Astrocyte (in vitro differentiated cells and primary cell): Measurements from ENCODE around the gene TRMT1. TPM values are rescaled to one million over a fixed set of nuclear protein-coding genes. Genes with fewer than 3 reads are reported as not detected.
"Not testable (repeated sequence)": the region's sequence is repeated elsewhere in the genome, so short reads cannot be mapped to it uniquely, and the experiment has no call there.

Experiments
- DNase-seq: peaks from one replicate; pipeline ENCODE4 v3.0.0-alpha.2; 2010; ENCODE audit warnings: low read depth
- FAIRE-seq: peaks from 2 replicates; lab custom pipeline; 2011; peaks lifted over from hg19 to GRCh38; lab: Jason Lieb, UNC
- H2AFZ ChIP-seq: 2 replicates; pipeline ENCODE4 v1.6.0; 2012; ENCODE audit warnings: low read depth, low read length, inconsistent platforms
- H3K27ac ChIP-seq: 2 replicates; pipeline ENCODE4 v1.5.1; 2011; ENCODE audit warnings: low read depth, low read length, inconsistent platforms
- H3K27me3 ChIP-seq: 2 replicates; pipeline ENCODE4 v1.6.0; 2011; ENCODE audit warnings: low read length, inconsistent platforms; ENCODE audit not compliant: insufficient read depth
- H3K36me3 ChIP-seq: 2 replicates; pipeline ENCODE4 v1.5.1; 2011; ENCODE audit warnings: low read length, inconsistent platforms; ENCODE audit not compliant: insufficient read depth
- H3K4me1 ChIP-seq: 2 replicates; pipeline ENCODE4 v1.5.1; 2011; ENCODE audit warnings: low read length, inconsistent platforms; ENCODE audit not compliant: insufficient read depth
- H3K4me2 ChIP-seq: 2 replicates; pipeline ENCODE4 v1.6.0; 2012; ENCODE audit warnings: low read length, inconsistent platforms
- H3K4me3 ChIP-seq: 2 replicates; pipeline ENCODE4 v1.5.1; 2011; ENCODE audit warnings: low read depth, mild to moderate bottlenecking, low read length, inconsistent platforms; ENCODE audit not compliant: insufficient read depth
- H3K79me2 ChIP-seq: 2 replicates; pipeline ENCODE4 v1.6.0; 2012; ENCODE audit warnings: mild to moderate bottlenecking, low read length, inconsistent platforms; ENCODE audit not compliant: insufficient read depth
- H3K9ac ChIP-seq: 2 replicates; pipeline ENCODE4 v1.6.0; 2012; ENCODE audit warnings: mild to moderate bottlenecking, low read length, inconsistent platforms
- H3K9me3 ChIP-seq: 2 replicates; pipeline ENCODE4 v1.5.1; 2012; ENCODE audit warnings: low read depth, mild to moderate bottlenecking, low read length, inconsistent platforms; ENCODE audit not compliant: insufficient read depth
- H4K20me1 ChIP-seq: 2 replicates; pipeline ENCODE4 v1.6.0; 2012; ENCODE audit warnings: low read length, inconsistent platforms; ENCODE audit not compliant: insufficient read depth
- H3K27ac Mint-ChIP-seq: one replicate; pipeline ENCODE4 v1.8.0; 2021; ENCODE audit warnings: mild to moderate bottlenecking, mixed read lengths; ENCODE audit not compliant: unreplicated experiment
- H3K27me3 Mint-ChIP-seq: one replicate; pipeline ENCODE4 v1.8.0; 2021; ENCODE audit warnings: low read depth, mixed read lengths; ENCODE audit not compliant: unreplicated experiment
- H3K36me3 Mint-ChIP-seq: one replicate; pipeline ENCODE4 v1.8.0; 2021; ENCODE audit warnings: low read depth, mixed read lengths; ENCODE audit not compliant: unreplicated experiment
- H3K4me1 Mint-ChIP-seq: one replicate; pipeline ENCODE4 v1.8.0; 2021; ENCODE audit warnings: low read depth, mixed read lengths; ENCODE audit not compliant: unreplicated experiment
- H3K4me3 Mint-ChIP-seq: one replicate; pipeline ENCODE4 v1.8.0; 2021; ENCODE audit warnings: mild to moderate bottlenecking, moderate library complexity, mixed read lengths; ENCODE audit not compliant: unreplicated experiment
- H3K9me3 Mint-ChIP-seq: one replicate; pipeline ENCODE4 v1.8.0; 2021; ENCODE audit warnings: mild to moderate bottlenecking, mixed read lengths; ENCODE audit not compliant: unreplicated experiment
- EZH2 ChIP-seq: IDR thresholded peaks from 2 replicates; pipeline ENCODE4 v1.6.1; 2012; ENCODE audit warnings: mild to moderate bottlenecking, low read length, inconsistent platforms; ENCODE audit not compliant: insufficient read depth
- total RNA-seq: library from RNA; stranded (reverse); gene quantifications from 2 replicates; pipeline ENCODE4 v1.2.1, GENCODE V29; 2021
- TF ChIP-seq, protein P1 (sequence below): IDR thresholded peaks from 2 replicates; pipeline ENCODE4 v1.5.1; 2011; ENCODE audit warnings: low read depth, mild to moderate bottlenecking, inconsistent platforms, low read length, moderate library complexity; ENCODE audit not compliant: insufficient read depth

TRMT1 gene
- total RNA-seq, 1 donor from 2014 or later, result 43.3 TPM

DNA sequence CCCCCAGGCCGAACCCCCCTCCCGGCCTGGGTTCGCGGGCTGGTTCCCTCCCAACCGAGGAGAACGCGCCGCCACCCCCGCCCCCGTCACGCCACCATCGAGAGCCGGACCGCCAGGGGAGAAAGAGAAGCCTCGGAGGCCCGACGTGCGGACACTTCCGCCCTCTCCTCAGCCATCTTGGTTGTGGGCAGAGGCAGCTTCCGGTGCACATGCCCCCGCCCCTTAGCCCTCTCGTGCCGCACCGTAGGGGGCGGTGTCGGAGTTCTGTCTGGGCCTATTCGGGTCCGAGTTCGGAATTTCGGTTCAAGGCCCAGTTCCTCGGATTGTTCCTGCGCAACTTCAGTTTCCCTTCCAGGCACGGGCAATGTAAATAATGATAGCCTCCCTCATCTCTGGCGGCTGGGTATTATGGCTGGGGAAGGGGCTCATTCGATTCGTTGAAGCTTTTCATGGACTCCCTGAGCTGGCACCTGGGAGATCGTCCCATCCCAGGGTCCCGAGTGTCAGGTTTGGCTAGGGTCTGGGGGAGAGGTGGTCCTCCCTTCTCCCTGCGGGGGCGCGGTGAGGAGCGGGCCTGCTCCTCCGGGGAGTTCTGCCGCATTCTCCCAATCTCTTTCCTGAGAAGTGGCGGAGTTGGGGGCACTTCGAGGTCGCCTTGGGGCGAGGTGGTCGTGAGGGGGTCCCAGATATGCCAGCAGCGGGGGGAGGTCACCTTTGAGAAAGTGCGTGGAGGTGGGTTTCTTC is 33.8 kb upstream of the TRMT1 start, which contains the start of the genes IER2 and STX10:
Gene IER2 (plus strand): TSS at position 225 of the 744 bp plus-strand sequence. CDS start 2,776 bp downstream, outside the sequence.
Gene STX10 (minus strand): TSS at position 189 of the 744 bp plus-strand sequence. CDS start 202 bp downstream, outside the sequence.
- Histone ChIP-seq H3K79me2 (peaks cover 59% of the 10 kb centered on the region), H3K9ac (peak within 1 kb of the TSS; percentile 97), H3K4me3 (peak within 1 kb of the TSS; percentile 87), H3K4me1 (peaks cover 22% of the 10 kb centered on the region), H3K27ac (peak within 1 kb of the TSS; percentile 93), H3K36me3 (no peaks in the 10 kb centered on the region), H3K4me2 (peak within 1 kb of the TSS; percentile 97), H4K20me1 (peaks cover 30% of the 10 kb centered on the region), H2AFZ (peak within 1 kb of the TSS; percentile 61), H3K27me3 (no peaks in the 10 kb centered on the region), H3K9me3 (no peaks in the 10 kb centered on the region)
- H3K4me1 Mint-ChIP-seq, result peaks cover 5% of the 10 kb centered on the region
- DNase-seq, result peak; percentile 90
- peak within 1 kb of the TSS; percentile 99 for H3K27ac Mint-ChIP-seq
- H3K36me3 Mint-ChIP-seq, result peaks cover 15% of the 10 kb centered on the region
- no peaks in the 10 kb centered on the region for H3K9me3 Mint-ChIP-seq
- H3K27me3 Mint-ChIP-seq, result no peaks in the 10 kb centered on the region
- peak within 1 kb of the TSS; percentile 97 for H3K4me3 Mint-ChIP-seq
- FAIRE-seq, result no peak
- TF ChIP-seq EZH2, result no peak
- TF ChIP-seq, protein P1, sequence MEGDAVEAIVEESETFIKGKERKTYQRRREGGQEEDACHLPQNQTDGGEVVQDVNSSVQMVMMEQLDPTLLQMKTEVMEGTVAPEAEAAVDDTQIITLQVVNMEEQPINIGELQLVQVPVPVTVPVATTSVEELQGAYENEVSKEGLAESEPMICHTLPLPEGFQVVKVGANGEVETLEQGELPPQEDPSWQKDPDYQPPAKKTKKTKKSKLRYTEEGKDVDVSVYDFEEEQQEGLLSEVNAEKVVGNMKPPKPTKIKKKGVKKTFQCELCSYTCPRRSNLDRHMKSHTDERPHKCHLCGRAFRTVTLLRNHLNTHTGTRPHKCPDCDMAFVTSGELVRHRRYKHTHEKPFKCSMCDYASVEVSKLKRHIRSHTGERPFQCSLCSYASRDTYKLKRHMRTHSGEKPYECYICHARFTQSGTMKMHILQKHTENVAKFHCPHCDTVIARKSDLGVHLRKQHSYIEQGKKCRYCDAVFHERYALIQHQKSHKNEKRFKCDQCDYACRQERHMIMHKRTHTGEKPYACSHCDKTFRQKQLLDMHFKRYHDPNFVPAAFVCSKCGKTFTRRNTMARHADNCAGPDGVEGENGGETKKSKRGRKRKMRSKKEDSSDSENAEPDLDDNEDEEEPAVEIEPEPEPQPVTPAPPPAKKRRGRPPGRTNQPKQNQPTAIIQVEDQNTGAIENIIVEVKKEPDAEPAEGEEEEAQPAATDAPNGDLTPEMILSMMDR, result peak; percentile 13

DNA sequence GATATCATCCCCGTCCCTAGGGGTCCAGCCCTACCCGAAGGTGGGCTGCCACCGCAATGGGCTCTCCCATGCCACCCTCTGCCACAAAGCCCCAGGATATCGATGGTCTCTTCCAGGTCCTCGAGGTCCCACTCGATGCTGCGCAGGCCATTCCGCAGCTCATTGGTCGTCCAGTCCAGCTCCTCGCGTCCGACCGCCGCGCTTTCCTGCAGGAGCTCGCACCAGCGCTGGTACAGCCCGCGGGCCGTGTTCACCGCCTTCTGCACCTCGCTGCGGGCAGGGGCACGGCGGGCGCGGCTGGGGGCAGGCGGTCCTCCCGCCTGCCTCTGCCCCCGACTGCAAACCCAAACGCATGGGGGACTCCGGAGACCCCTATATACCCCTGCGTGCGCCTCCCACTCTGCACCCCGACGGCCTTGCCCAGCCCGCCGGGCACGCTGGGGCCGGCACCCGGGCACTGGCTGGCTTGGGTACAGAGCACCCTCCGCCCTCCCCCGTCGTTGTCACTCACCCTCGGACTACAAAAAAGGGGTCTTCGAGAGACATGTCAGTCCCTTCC is 33.2 kb upstream of the TRMT1 start:
- Mint-ChIP-seq H3K27ac (peak overlapping the region; percentile 99), H3K9me3 (no peaks in the 10 kb centered on the region), H3K4me3 (peak overlapping the region; percentile 97), H3K36me3 (peaks cover 15% of the 10 kb centered on the region), H3K4me1 (peaks cover 5% of the 10 kb centered on the region), H3K27me3 (no peaks in the 10 kb centered on the region)
- H2AFZ ChIP-seq, result peak overlapping the region; percentile 61
- H3K79me2 ChIP-seq, result peaks cover 53% of the 10 kb centered on the region
- TF ChIP-seq EZH2, result no peak
- TF ChIP-seq, protein P1, result no peak
- H3K4me1 ChIP-seq, result peaks cover 17% of the 10 kb centered on the region
- peak overlapping the region; percentile 93 for H3K27ac ChIP-seq
- H3K4me2 ChIP-seq, result peak overlapping the region; percentile 97
- H3K9ac ChIP-seq, result peak overlapping the region; percentile 97
- peak overlapping the region; percentile 87 for H3K4me3 ChIP-seq
- H4K20me1 ChIP-seq, result peaks cover 23% of the 10 kb centered on the region
- H3K36me3 ChIP-seq, result no peaks in the 10 kb centered on the region
- DNase-seq (peak; percentile 29), FAIRE-seq (no peak)
- H3K9me3 ChIP-seq, result no peaks in the 10 kb centered on the region
- H3K27me3 ChIP-seq, result no peaks in the 10 kb centered on the region

DNA sequence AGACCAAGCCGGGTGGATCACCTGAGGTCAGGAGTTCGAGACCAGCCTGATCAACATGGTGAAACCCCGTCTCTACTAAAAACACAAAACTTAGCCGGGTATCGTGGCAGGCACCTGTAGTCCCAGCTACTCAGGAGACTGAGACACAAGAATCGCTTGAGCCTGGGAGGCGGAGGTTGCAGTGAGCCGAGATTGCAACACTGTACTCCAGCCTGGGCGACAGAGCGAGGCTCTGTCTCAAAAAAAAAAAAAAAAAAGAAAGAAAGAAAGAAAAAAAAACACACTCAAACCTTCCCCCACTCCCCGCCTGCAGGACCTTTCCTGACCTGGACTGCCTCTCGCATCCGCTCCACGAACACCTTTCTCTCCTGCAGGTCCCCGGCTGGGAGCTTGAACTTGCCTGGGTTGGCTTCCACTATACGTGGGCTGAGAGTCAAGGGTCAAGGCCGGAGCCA is 32.7 kb upstream of the TRMT1 start:
- H3K9me3 Mint-ChIP-seq, H3K4me1 Mint-ChIP-seq, H3K27ac ChIP-seq, H3K27me3 ChIP-seq, FAIRE-seq, DNase-seq, H3K9me3 ChIP-seq, H3K27me3 Mint-ChIP-seq, H3K36me3 ChIP-seq: not testable (repeated sequence)
- Mint-ChIP-seq H3K27ac (peak overlapping the region; percentile 63), H3K4me3 (peak overlapping the region; percentile 86), H3K36me3 (peaks cover 15% of the 10 kb centered on the region)
- Histone ChIP-seq H3K79me2 (peaks cover 48% of the 10 kb centered on the region), H2AFZ (peak overlapping the region; percentile 61), H3K4me3 (peak overlapping the region; percentile 87), H3K4me1 (peaks cover 19% of the 10 kb centered on the region), H3K9ac (peak overlapping the region; percentile 97), H3K4me2 (peak overlapping the region; percentile 97), H4K20me1 (peaks cover 18% of the 10 kb centered on the region)
